H1 (cell line): ENCODE results near the gene UBE3C. TPM values are rescaled to one million over a fixed set of nuclear protein-coding genes. Genes with fewer than 3 reads are reported as not detected.

ENCODE experiments used
- CBX8 ChIP-seq: fragments of 300-800, 300-1000 bp; sonication (generic); IDR thresholded peaks from 2 replicates; pipeline ENCODE4 v1.7.1; 2016; ENCODE audit warnings: low read depth, low read length, borderline replicate concordance
- polyA plus RNA-seq, 7 experiments: library from polyadenylated mRNA; depleted of rRNA in 3 of 7; stranded (reverse) in 5 of 7; unstranded in 2 of 7; fragments of >200 nt in 5 of 7; fragments of 200-250 nt in 2 of 7; gene quantifications; 1 replicate in 5 of 7; 2 replicates in 1 of 7; 4 replicates in 1 of 7; pipeline versions ENCODE4 v1.2.1 to v1.2.3, GENCODE V29; 2011 to 2013; ENCODE audit warnings: missing spikeins in 2 of 7, mixed read lengths in 2 of 7
- total RNA-seq: library from RNA; stranded (reverse); fragmentation: NEBNext Ultra II Directional; extraction: Animal tissue kit (Norgen Biotek cat#: 25700); gene quantifications from 2 replicates; pipeline ENCODE4 v1.2.1, GENCODE V29; 2021

The UBE3C gene
- total and polyA plus RNA-seq, 2 of the 8 experiments (the other 6 are each of a cell fraction or from before 2014, with no cell fraction given) = 32.0 to 54.1 TPM

GRCh38 chr7:157238087-157238486, 99.4 kb downstream of the UBE3C start (continued):
- TF ChIP-seq CBX8 = no peak
